ENCODE results near the gene PHACTR3. TPM values are rescaled to one million over a fixed set of nuclear protein-coding genes. Genes with fewer than 3 reads are reported as not detected.
"Not testable (repeated sequence)": the region's sequence is repeated elsewhere in the genome, so short reads cannot be mapped to it uniquely, and the experiment has no call there.

PHACTR3 gene
- total RNA-seq, 1 donor from 2014 or later: 0.14 TPM

DNA sequence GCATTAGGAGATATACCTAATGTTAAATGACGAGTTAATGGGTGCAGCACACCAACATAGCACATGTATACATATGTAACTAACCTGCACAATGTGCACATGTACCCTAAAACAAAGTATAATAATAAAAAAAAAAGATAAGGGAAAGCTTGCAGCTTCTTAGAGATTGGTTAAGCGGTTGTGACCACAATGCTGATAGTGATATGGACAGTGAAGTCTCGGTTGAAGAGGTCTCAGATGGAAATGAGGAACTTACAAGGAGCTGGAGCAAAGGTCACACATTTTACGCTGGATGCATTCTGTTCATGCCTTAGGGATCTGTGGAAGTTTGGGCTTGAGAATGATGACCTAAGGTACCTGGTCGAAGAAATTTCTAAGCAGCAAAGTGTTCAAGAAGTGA lies 252.6 kb downstream of the PHACTR3 start:
- not testable (repeated sequence) for H3K27me3 Mint-ChIP-seq (ENCODE audit: low read depth, unreplicated experiment); FAIRE-seq; H3K27ac Mint-ChIP-seq (ENCODE audit: unreplicated experiment)

DNA sequence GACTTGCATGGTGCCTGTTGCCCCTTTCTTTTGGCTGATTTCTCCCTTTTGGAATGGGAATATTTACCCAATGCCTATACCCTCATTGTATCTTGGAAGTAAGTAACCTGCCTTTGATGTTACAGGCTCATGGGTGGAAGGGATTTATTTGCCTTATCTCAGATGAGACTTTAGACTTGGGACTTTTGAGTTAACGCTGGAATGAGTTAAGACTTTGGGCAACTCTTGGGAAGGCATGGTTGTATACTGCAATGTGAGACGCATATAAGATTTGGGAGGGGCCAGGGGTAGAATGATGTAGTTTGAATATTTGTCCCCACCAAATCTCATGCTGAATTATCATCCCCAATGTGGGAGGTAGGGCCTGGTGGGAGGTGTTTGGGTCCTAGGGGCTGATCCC lies 253.6 kb downstream of the PHACTR3 start:
- Mint-ChIP-seq H3K9me3 (ENCODE audit: unreplicated experiment) (peaks cover 12% of the 10 kb centered on the region), H3K27me3 (ENCODE audit: low read depth, unreplicated experiment) (no peaks in the 10 kb centered on the region), H3K36me3 (ENCODE audit: low read depth, unreplicated experiment) (no peaks in the 10 kb centered on the region), H3K4me3 (ENCODE audit: unreplicated experiment) (no peak overlapping the region), H3K4me1 (ENCODE audit: low read depth, unreplicated experiment) (no peaks in the 10 kb centered on the region), H3K27ac (ENCODE audit: unreplicated experiment) (no peak overlapping the region)
- FAIRE-seq (no peak), DNase-seq (ENCODE audit: low read depth) (no peak)
- H3K4me3 ChIP-seq (ENCODE audit: insufficient read depth, low read depth, low read length): no peak overlapping the region
- H3K27me3 ChIP-seq (ENCODE audit: insufficient read depth, low read length): no peaks in the 10 kb centered on the region
- no peaks in the 10 kb centered on the region for H3K9me3 ChIP-seq (ENCODE audit: insufficient read depth, low read depth, low read length)
- no peak overlapping the region for H3K9ac ChIP-seq (ENCODE audit: low read length)
- H3K4me1 ChIP-seq (ENCODE audit: insufficient read depth, low read length): no peaks in the 10 kb centered on the region
- H2AFZ ChIP-seq (ENCODE audit: low read depth, low read length): no peak overlapping the region
- H4K20me1 ChIP-seq (ENCODE audit: insufficient read depth, low read length): no peaks in the 10 kb centered on the region
- no peak overlapping the region for H3K4me2 ChIP-seq (ENCODE audit: low read length)
- no peak overlapping the region for H3K27ac ChIP-seq (ENCODE audit: low read depth, low read length)
- no peaks in the 10 kb centered on the region for H3K79me2 ChIP-seq (ENCODE audit: insufficient read depth, low read length)
- no peaks in the 10 kb centered on the region for H3K36me3 ChIP-seq (ENCODE audit: insufficient read depth, low read length)
- TF ChIP-seq EZH2 (IDR thresholded peaks at IDR 0.05; ENCODE audit: insufficient read depth, low read length): no peak
- TF ChIP-seq, protein P1, sequence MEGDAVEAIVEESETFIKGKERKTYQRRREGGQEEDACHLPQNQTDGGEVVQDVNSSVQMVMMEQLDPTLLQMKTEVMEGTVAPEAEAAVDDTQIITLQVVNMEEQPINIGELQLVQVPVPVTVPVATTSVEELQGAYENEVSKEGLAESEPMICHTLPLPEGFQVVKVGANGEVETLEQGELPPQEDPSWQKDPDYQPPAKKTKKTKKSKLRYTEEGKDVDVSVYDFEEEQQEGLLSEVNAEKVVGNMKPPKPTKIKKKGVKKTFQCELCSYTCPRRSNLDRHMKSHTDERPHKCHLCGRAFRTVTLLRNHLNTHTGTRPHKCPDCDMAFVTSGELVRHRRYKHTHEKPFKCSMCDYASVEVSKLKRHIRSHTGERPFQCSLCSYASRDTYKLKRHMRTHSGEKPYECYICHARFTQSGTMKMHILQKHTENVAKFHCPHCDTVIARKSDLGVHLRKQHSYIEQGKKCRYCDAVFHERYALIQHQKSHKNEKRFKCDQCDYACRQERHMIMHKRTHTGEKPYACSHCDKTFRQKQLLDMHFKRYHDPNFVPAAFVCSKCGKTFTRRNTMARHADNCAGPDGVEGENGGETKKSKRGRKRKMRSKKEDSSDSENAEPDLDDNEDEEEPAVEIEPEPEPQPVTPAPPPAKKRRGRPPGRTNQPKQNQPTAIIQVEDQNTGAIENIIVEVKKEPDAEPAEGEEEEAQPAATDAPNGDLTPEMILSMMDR (IDR thresholded peaks at IDR 0.05; ENCODE audit: insufficient read depth, low read depth, low read length): no peak

More for the DNA sequence above, 252.6 kb downstream of the PHACTR3 start:
- H3K79me2 ChIP-seq (ENCODE audit: insufficient read depth, low read length); H2AFZ ChIP-seq (ENCODE audit: low read depth, low read length); H3K27me3 ChIP-seq (ENCODE audit: insufficient read depth, low read length); H4K20me1 ChIP-seq (ENCODE audit: insufficient read depth, low read length); H3K4me3 ChIP-seq (ENCODE audit: insufficient read depth, low read depth, low read length); H3K9me3 ChIP-seq (ENCODE audit: insufficient read depth, low read depth, low read length); H3K4me1 Mint-ChIP-seq (ENCODE audit: low read depth, unreplicated experiment); H3K4me2 ChIP-seq (ENCODE audit: low read length); H3K36me3 ChIP-seq (ENCODE audit: insufficient read depth, low read length); H3K4me1 ChIP-seq (ENCODE audit: insufficient read depth, low read length); H3K27ac ChIP-seq (ENCODE audit: low read depth, low read length); H3K9ac ChIP-seq (ENCODE audit: low read length); H3K36me3 Mint-ChIP-seq (ENCODE audit: low read depth, unreplicated experiment); H3K4me3 Mint-ChIP-seq (ENCODE audit: unreplicated experiment); DNase-seq (ENCODE audit: low read depth): not testable (repeated sequence)
- peaks cover 12% of the 10 kb centered on the region for H3K9me3 Mint-ChIP-seq (ENCODE audit: unreplicated experiment)

DNA sequence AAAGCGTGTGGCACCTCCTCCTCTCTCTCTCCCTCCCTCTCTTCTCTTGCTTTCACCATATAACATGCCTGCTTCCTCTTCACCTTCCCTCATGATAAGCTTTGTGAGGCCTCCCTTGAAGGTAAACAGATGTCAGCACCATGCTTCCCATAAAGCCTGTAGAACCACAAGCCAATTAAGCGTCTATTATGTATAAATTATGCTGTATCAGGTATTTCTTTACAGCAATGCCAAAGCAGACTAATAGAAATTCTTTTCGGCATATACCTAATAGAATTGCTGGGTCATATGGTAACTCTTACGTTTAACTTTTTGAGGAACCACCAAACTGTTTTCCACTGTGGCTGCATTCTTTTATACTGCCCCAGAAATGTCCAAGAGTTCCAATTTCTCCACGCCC lies 254.1 kb downstream of the PHACTR3 start:
- no peak overlapping the region for H2AFZ ChIP-seq (ENCODE audit: low read depth, low read length)
- H3K79me2 ChIP-seq (ENCODE audit: insufficient read depth, low read length): no peaks in the 10 kb centered on the region
- no peak for TF ChIP-seq EZH2 (IDR thresholded peaks at IDR 0.05; ENCODE audit: insufficient read depth, low read length)
- TF ChIP-seq, protein P1 (IDR thresholded peaks at IDR 0.05; ENCODE audit: insufficient read depth, low read depth, low read length): no peak
- DNase-seq (ENCODE audit: low read depth) (no peak), FAIRE-seq (no peak)
- Mint-ChIP-seq H3K27ac (ENCODE audit: unreplicated experiment) (no peak overlapping the region), H3K9me3 (ENCODE audit: unreplicated experiment) (peaks cover 12% of the 10 kb centered on the region), H3K27me3 (ENCODE audit: low read depth, unreplicated experiment) (no peaks in the 10 kb centered on the region), H3K36me3 (ENCODE audit: low read depth, unreplicated experiment) (no peaks in the 10 kb centered on the region), H3K4me3 (ENCODE audit: unreplicated experiment) (no peak overlapping the region), H3K4me1 (ENCODE audit: low read depth, unreplicated experiment) (no peaks in the 10 kb centered on the region)
- H3K9ac ChIP-seq (ENCODE audit: low read length): no peak overlapping the region
- H3K36me3 ChIP-seq (ENCODE audit: insufficient read depth, low read length): no peaks in the 10 kb centered on the region
- H3K9me3 ChIP-seq (ENCODE audit: insufficient read depth, low read depth, low read length): no peaks in the 10 kb centered on the region
- H3K27ac ChIP-seq (ENCODE audit: low read depth, low read length): no peak overlapping the region
- H3K4me3 ChIP-seq (ENCODE audit: insufficient read depth, low read depth, low read length): no peak overlapping the region
- H3K4me1 ChIP-seq (ENCODE audit: insufficient read depth, low read length): no peaks in the 10 kb centered on the region
- no peaks in the 10 kb centered on the region for H4K20me1 ChIP-seq (ENCODE audit: insufficient read depth, low read length)
- no peaks in the 10 kb centered on the region for H3K27me3 ChIP-seq (ENCODE audit: insufficient read depth, low read length)
- H3K4me2 ChIP-seq (ENCODE audit: low read length): no peak overlapping the region

Measured in astrocyte (in vitro differentiated cells and primary cell).